HepG2 (cell line): ENCODE measurements around the gene PDE6H. TPM values are rescaled to one million over a fixed set of nuclear protein-coding genes. Genes with fewer than 3 reads are reported as not detected.

Source experiments
- ATAC-seq: fragments of 200-7000 bp; cut with Tn5 transposase; 3 replicates; pipeline ENCODE4 v1.9.1; 2020; ENCODE audit warnings: mild to moderate bottlenecking, moderate library complexity
- BruUV-seq: library from RNA; stranded (reverse); fragments of 400-500 nt; replicated peaks from 2 replicates; lab custom pipeline; 2021; lab: Mats Ljungman, UMichigan
- CTCF ChIA-PET: fragments of 300-600 bp; formaldehyde crosslinking; extraction: SDS; loops from one replicate; lab custom pipeline; 2021; ENCODE audit warnings: low total read pairs, inconsistent platforms, low intra/inter-chr PET ratio; lab: Yijun Ruan, JAX
- POLR2A ChIA-PET: fragments of 350-600 bp; sonication (Branson Sonifier 250); formaldehyde crosslinking; loops from one replicate; lab custom pipeline; 2020; ENCODE audit warnings: antibody characterized with exemption, inconsistent platforms; lab: Yijun Ruan, JAX
- DNase-seq: peaks from one replicate; pipeline ENCODE4 v3.0.0-alpha.2; 2015; ENCODE audit warnings: low spot score
- FAIRE-seq: peaks from 3 replicates; lab custom pipeline; 2011; peaks lifted over from hg19 to GRCh38; lab: Jason Lieb, UNC
- H2AFZ ChIP-seq: one replicate; pipeline ENCODE4 v1.6.1; 2011; ENCODE audit warnings: low read length, inconsistent platforms
- H3K27ac ChIP-seq: fragments of 300-600 bp; 3 replicates; pipeline ENCODE4 v1.8.0; 2011; ENCODE audit warnings: mixed run types, mild to moderate bottlenecking, mixed read lengths, low read length, inconsistent platforms; ENCODE audit not compliant: insufficient read depth; ENCODE audit errors: extremely low read length
- H3K27me3 ChIP-seq, 2 experiments: fragments of 200-600 bp in 1 of 2; 2 replicates in 1 of 2; 3 replicates in 1 of 2; pipeline versions ENCODE4 v1.6.0 to v1.8.0; 2011; ENCODE audit warnings: low read length in 2 of 2, mild to moderate bottlenecking in 2 of 2, moderate library complexity in 2 of 2, inconsistent platforms in 1 of 2; ENCODE audit not compliant: insufficient read depth in 2 of 2, control insufficient read depth in 1 of 2
- H3K36me3 ChIP-seq, 2 experiments: fragments of 200-600 bp in 1 of 2; replicated peaks in 1 of 2; 2 replicates in 1 of 2; 3 replicates in 1 of 2; pipeline versions ENCODE4 v1.5.1 to v1.8.0; 2011; ENCODE audit warnings: low read length in 2 of 2, inconsistent platforms in 1 of 2; ENCODE audit not compliant: insufficient read depth in 2 of 2, control insufficient read depth in 1 of 2
- H3K4me1 ChIP-seq: 2 replicates; pipeline ENCODE4 v1.5.1; 2012; ENCODE audit warnings: low read length, inconsistent platforms; ENCODE audit not compliant: insufficient read depth
- H3K4me2 ChIP-seq: 2 replicates; pipeline ENCODE4 v1.6.0; 2011; ENCODE audit warnings: low read depth, low read length, inconsistent platforms
- H3K4me3 ChIP-seq, 3 experiments: fragments of 200-600 bp in 1 of 3; sonication (generic), shearing (Covaris generic) in 1 of 3; replicated peaks in 1 of 3; 2 replicates each; pipeline ENCODE4 v1.5.1; 2011 to 2016; ENCODE audit warnings: low read length in 3 of 3, inconsistent platforms in 2 of 3, low read depth in 2 of 3, mild to moderate bottlenecking in 2 of 3, control low read depth in 1 of 3, mixed read lengths in 1 of 3; ENCODE audit not compliant: insufficient read depth in 1 of 3
- H3K79me2 ChIP-seq: one replicate; pipeline ENCODE4 v1.6.1; 2011; ENCODE audit warnings: low read length, inconsistent platforms; ENCODE audit not compliant: insufficient read depth
- H3K9ac ChIP-seq: 2 replicates; pipeline ENCODE4 v1.6.0; 2011; ENCODE audit warnings: mild to moderate bottlenecking, low read depth, low read length, inconsistent platforms; ENCODE audit not compliant: insufficient read depth
- H3K9me3 ChIP-seq: 2 replicates; pipeline ENCODE4 v1.5.1; 2012; ENCODE audit warnings: mild to moderate bottlenecking, low read length
- H4K20me1 ChIP-seq: 2 replicates; pipeline ENCODE4 v1.6.0; 2011; ENCODE audit warnings: inconsistent platforms, mild to moderate bottlenecking, low read length, moderate library complexity; ENCODE audit not compliant: insufficient read depth
- ATM ChIP-seq: fragments of 450-650 bp; IDR thresholded peaks from 2 replicates; pipeline ENCODE4 v1.7.1; 2017; ENCODE audit warnings: mild to moderate bottlenecking, borderline replicate concordance
- GATA4 ChIP-seq: sonication (generic); IDR thresholded peaks from 2 replicates; pipeline ENCODE4 v1.6.1; 2016; ENCODE audit warnings: antibody characterized with exemption, low read depth, borderline replicate concordance
- GRHL1 ChIP-seq: sonication (generic); formaldehyde crosslinking; conservative IDR thresholded peaks from 2 replicates; pipeline ENCODE4 v1.8.0; 2022; ENCODE audit warnings: missing genetic modification reagents
- HOXA3 ChIP-seq: sonication (generic); formaldehyde crosslinking; IDR thresholded peaks from 2 replicates; pipeline ENCODE4 v1.5.0; 2020; ENCODE audit warnings: missing genetic modification reagents
- MXI1 ChIP-seq: IDR thresholded peaks from 3 replicates; pipeline ENCODE4 v1.6.1; 2012; ENCODE audit warnings: low read depth, low read length, inconsistent platforms, borderline replicate concordance
- SOX13 ChIP-seq, 3 experiments: fragments of 450-650 bp in 1 of 3; sonication (generic) in 1 of 3; formaldehyde crosslinking in 1 of 3; IDR thresholded peaks in 2 of 3; conservative IDR thresholded peaks in 1 of 3; 2 replicates each; pipeline versions ENCODE4 v1.5.0 to v1.6.1; 2016 to 2020; ENCODE audit warnings: antibody characterized with exemption in 1 of 3, mild to moderate bottlenecking in 1 of 3, missing compliant biosample characterization in 1 of 3, missing genetic modification reagents in 1 of 3, moderate library complexity in 1 of 3
- THYN1 ChIP-seq: sonication (generic); formaldehyde crosslinking; IDR thresholded peaks from 2 replicates; pipeline ENCODE4 v1.8.1; 2023; ENCODE audit warnings: low read depth, mild to moderate bottlenecking, moderate library complexity, missing genetic modification reagents, borderline replicate concordance
- ZBED4 ChIP-seq: sonication (generic); formaldehyde crosslinking; IDR thresholded peaks from 2 replicates; pipeline ENCODE4 v1.4.0; 2020; ENCODE audit warnings: missing genetic modification reagents, borderline replicate concordance
- ZBTB1 ChIP-seq: sonication (generic); formaldehyde crosslinking; IDR thresholded peaks from 2 replicates; pipeline ENCODE4 v1.4.0; 2020; ENCODE audit warnings: missing genetic modification reagents, borderline replicate concordance
- ZNF276 ChIP-seq: sonication (generic); formaldehyde crosslinking; IDR thresholded peaks from 2 replicates; pipeline ENCODE4 v1.4.0; 2020; ENCODE audit warnings: mild to moderate bottlenecking, low read depth, missing genetic modification reagents
- ZNF564 ChIP-seq: sonication (generic); formaldehyde crosslinking; IDR thresholded peaks from 2 replicates; pipeline ENCODE4 v1.8.1; 2023; ENCODE audit warnings: mild to moderate bottlenecking, missing genetic modification reagents
- WGBS: methylation state at CpG from one replicate; pipeline ENCODE4 v1.1.6; 2017; ENCODE audit warnings: low lambda C conversion rate; 5-methylcytosine and 5-hydroxymethylcytosine counted together
- in situ Hi-C: cut with HindIII; loops from 2 replicates; pipeline ENCODE4 v1.10.0; 2017; ENCODE audit warnings: low pct_unique_long_range_greater_than_20kb; ENCODE audit not compliant: extremely low pct_ligation_motif_present
- intact Hi-C: fragments of 100-400 bp; cut with micrococcal nuclease; formaldehyde crosslinking; loops from one replicate; pipeline ENCODE4 v1.10.0; 2022; ENCODE audit not compliant: unreplicated experiment
- polyA plus RNA-seq, 8 experiments: library from polyadenylated mRNA; depleted of rRNA in 3 of 8; stranded (reverse) in 7 of 8; unstranded in 1 of 8; fragments of >200 nt; fragmentation: Illumina TruSeq in 4 of 8; extraction: Trizol in 4 of 8; gene quantifications; 2 replicates each; pipeline versions ENCODE4 v1.2.1 to v1.2.3, GENCODE V29; 2011 to 2016; ENCODE audit warnings: low read depth in 4 of 8, missing spikeins in 1 of 8, mixed read lengths in 1 of 8; ENCODE audit not compliant: insufficient read depth in 1 of 8
- total RNA-seq, 5 experiments: library from RNA; depleted of rRNA; stranded (reverse); fragments of >200 nt; fragmentation: Illumina TruSeq; extraction: Trizol; gene quantifications; 2 replicates each; pipeline ENCODE4 v1.2.3, GENCODE V29; 2016; ENCODE audit warnings: low read depth in 1 of 5

Gene PDE6H
- total and polyA plus RNA-seq, 2 of the 13 experiments (the other 11 are each of a cell fraction or from before 2014, with no cell fraction given) = not detected

- H3K27ac ChIP-seq = no peak overlapping the region
- H3K4me2 ChIP-seq = no peak overlapping the region
- in situ Hi-C loops = no loop called here
- 26% methylated on average over 2 of the region's 2 CpGs for WGBS
- no peaks in the 10 kb centered on the region for H3K4me1 ChIP-seq
- no TSS peak for BruUV-seq
- intact Hi-C loops = no loop called here
- FAIRE-seq (no peak), ATAC-seq (no peak), DNase-seq (no peak)
- POLR2A ChIA-PET = no interaction called here
- no peak overlapping the region for H3K4me3 ChIP-seq
- no peaks in the 10 kb centered on the region for H3K9me3 ChIP-seq
- no peaks in the 10 kb centered on the region for H3K79me2 ChIP-seq
- no peak overlapping the region for H2AFZ ChIP-seq
- H4K20me1 ChIP-seq = no peaks in the 10 kb centered on the region
- TF ChIP-seq ZBTB1 (CRISPR knock-in tag) (no peak), ATM (no peak), ZBED4 (CRISPR knock-in tag) (no peak), ZNF276 (CRISPR knock-in tag) (no peak), MXI1 (no peak), ZNF564 (CRISPR knock-in tag) (no peak), THYN1 (no peak), SOX13 (IDR thresholded peaks at IDR 0.05) (no peak), SOX13 (CRISPR knock-in tag; conservative IDR thresholded peaks at IDR 0.05 in 1 of 2, IDR thresholded peaks at IDR 0.05 in 1 of 2) (no peak), HOXA3 (no peak), GRHL1 (no peak), GATA4 (no peak)
- no peaks in the 10 kb centered on the region for H3K27me3 ChIP-seq
- H3K36me3 ChIP-seq = no peaks in the 10 kb centered on the region
- CTCF ChIA-PET = no interaction called here
- H3K9ac ChIP-seq = no peak overlapping the region
Observed at GRCh38 chr12:15014708-15015107, 41.9 kb downstream of the PDE6H start.
